Measurements from ENCODE around the gene AJAP1. TPM values are rescaled to one million over a fixed set of nuclear protein-coding genes. Genes with fewer than 3 reads are reported as not detected.

Gene AJAP1
- total RNA-seq, 1 donor from 2014 or later: 0.63 TPM

DNA sequence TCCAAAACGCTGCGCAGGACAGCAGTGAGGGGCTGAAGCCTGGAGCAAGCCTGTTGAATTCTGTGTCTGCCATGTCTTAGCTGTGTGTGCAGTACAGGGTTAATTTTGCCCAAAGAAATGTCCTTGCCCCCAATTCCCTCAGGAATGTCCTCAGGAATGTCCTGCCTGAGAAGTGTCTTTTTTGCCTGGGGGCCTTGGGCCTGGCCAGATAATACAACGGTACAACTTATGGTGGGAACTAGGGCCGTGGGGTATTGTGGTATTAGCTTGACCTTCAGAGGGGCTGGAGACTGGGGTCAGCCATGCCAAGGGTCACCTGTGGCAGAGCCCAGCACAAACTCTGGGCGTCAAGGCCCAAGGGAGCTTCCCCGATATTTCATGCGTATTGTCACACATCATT, 107.7 kb downstream of the AJAP1 start:
- ATAC-seq: no peak
- no peak for DNase-seq (ENCODE audit: low spot score)

DNA sequence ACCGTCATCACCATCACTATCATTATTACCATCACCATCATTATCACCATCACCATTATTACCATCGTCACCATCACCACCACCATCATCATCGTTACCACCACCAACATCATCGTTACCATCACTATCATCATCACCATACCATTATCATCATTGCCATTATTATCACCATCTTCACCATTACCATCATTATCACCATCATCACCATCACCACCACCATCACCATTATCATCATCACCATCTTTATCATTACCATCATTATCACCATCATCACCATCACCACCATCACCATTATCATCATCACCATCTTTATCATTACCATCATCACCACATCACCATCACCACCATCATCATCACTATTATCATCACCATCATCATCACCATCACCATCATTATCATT, 112.9 kb downstream of the AJAP1 start:
- no peak for DNase-seq (ENCODE audit: low spot score)
- no peak for ATAC-seq

- no peak for ATAC-seq
- DNase-seq (ENCODE audit: low spot score): no peak
Measured at GRCh38 chr1:4768553-4768952, 114.1 kb downstream of the AJAP1 start.

- no peak for DNase-seq (ENCODE audit: low spot score)
- ATAC-seq: no peak
Measured at GRCh38 chr1:4769516-4770280, 115.3 kb downstream of the AJAP1 start.

DNA sequence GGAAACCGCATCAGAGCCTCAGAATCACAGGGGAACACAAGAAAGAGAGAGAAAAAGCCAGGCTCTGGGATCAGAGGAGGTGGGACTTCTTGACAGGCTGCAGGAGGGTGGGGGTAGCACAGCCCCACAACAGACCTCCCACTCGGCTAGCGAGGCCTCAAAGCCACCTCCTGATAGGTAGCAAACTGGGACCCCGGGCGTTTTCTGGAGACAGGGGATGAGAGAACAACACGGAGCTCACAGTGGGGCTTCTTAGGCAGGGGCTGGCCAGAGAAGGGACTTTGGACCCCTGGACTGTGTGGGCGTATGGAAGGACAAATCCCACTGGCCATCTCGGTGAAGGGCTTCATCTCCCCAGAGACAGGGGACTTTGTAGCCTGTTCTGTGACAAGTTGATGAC, 116.3 kb downstream of the AJAP1 start:
- no peak for ATAC-seq
- DNase-seq (ENCODE audit: low spot score): no peak

- ATAC-seq (no peak), DNase-seq (ENCODE audit: low spot score) (no peak)
Measured at GRCh38 chr1:4771267-4771666, 116.9 kb downstream of the AJAP1 start.

GRCh38 chr1:4771721-4772120, 117.3 kb downstream of the AJAP1 start:
- ATAC-seq: no peak
- DNase-seq (ENCODE audit: low spot score): no peak

DNA sequence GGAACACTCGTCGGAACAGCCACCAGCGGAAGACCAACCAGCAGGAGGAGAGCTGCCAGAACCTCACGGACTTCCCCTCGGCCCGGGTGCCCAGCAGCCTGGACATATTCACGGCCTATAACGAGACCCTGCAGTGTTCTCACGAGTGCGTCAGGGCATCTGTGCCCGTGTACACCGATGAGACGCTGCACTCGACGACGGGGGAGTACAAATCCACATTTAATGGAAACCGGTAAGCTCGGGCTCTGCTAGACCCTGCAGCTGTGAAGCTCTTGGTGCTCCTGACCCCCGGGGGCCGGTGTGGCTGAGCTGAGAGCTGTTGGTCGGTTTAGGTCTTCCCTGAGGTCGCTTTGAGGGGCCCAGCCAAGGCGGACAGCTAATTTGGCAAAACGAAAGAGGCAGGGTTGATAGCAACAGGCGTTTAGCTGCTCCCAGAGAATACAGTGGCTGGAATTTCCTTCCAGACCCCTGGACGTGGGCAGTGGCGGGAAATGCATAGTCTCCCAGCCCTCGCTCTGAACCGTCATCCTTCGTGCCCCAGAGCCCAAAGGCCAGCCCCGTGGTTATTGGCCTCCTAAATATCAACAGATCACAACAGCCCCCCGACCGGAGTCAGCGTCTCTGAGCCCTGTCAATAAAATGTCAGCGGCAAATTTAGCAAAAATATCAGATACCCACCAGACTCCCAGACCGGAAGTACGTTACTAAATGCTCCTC, 118.0 kb downstream of the AJAP1 start:
- ATAC-seq (no peak), DNase-seq (ENCODE audit: low spot score) (no peak)

DNA sequence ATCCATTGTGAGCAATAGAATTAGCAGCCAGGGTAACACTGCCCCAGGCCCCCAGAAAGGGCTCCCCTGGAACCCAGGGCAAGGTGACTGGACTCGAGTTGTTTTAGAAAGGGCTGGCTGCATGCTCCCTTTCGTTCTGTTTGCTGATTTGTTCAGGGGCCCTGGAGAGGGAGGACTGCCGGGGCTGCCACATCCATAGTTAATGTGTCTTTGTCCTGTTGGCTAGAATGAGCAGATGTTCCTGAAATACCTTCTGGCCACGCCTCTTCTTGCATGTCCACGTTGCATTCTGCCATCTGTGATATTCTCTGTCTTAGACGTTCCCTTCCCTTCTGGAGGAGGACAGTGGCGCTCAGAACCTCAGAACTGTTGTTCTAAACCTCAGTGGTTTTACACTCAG, 118.8 kb downstream of the AJAP1 start:
- ATAC-seq (no peak), DNase-seq (ENCODE audit: low spot score) (no peak)

GRCh38 chr1:4775506-4775905, 121.1 kb downstream of the AJAP1 start:
- DNase-seq (ENCODE audit: low spot score): no peak
- ATAC-seq: no peak

GRCh38 chr1:4778056-4778455, 123.6 kb downstream of the AJAP1 start:
- DNase-seq (ENCODE audit: low spot score) (no peak), ATAC-seq (peak; percentile 46)

DNA sequence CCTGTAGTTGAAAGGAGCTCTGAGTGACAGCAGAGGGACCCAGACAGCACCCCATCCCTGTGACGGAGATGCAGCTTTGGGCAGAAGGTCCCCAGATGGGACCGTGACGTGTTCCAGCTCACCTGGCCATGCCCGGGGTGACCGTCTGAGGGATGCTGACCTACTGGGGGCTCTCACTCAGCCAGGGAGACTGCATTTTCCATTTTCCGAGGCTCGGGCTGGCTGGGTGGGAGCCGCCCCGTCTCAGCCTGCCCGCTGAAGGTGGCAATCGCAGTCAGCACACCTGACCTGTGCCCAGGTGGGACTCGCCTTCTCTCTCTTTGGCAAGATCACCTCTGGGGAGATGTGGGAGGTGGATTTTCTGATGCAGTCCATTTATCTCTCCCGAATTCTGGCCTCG, 127.2 kb downstream of the AJAP1 start:
- DNase-seq (ENCODE audit: low spot score) (no peak), ATAC-seq (no peak)

- ATAC-seq (no peak), DNase-seq (ENCODE audit: low spot score) (no peak)
Measured at GRCh38 chr1:4784761-4785160, 130.4 kb downstream of the AJAP1 start.

DNA sequence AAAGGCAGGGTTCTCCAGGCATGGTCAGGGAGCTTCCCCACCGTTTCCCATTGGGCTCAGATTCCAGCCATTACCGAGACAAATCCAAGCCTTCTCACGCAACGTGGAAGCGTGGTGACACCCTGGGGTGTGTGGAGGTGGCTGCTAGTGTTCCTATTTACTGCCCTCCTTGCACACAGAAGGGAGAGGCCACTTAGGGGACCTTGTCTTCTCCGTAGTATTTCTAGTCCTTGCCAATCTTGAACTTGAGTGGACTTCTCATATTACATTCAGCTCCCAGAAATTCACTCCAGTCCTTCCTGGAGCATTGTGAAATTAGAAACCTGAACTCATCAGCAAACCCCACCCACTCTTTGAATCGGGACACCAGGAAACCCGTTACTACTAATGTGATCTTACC, 131.6 kb downstream of the AJAP1 start:
- ATAC-seq: no peak

GRCh38 chr1:4787551-4787950, 133.1 kb downstream of the AJAP1 start:
- ATAC-seq: no peak
- peak; percentile 29 for DNase-seq (ENCODE audit: low spot score)

More for the DNA sequence above, 131.6 kb downstream of the AJAP1 start:
- no peak for DNase-seq (ENCODE audit: low spot score)

DNA sequence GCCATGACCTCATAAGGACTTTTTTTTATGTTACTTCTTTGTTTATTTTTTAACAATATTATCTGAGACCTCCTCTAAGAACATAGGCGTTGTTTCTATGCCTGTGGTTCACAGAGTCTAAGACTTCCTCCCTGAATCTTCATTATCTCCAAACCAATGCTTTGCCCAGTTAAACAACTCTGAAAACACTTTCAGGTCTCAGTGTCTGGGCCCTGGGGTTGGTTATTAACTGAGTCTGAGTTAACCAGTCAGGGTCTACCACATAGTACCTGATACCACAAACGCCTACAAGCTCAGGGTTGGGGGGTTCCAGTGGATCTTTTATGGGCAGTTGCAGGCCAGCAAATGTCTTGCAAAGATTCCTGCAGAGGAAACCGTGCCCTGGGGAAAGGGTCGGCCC, 138.2 kb downstream of the AJAP1 start:
- DNase-seq (ENCODE audit: low spot score) (no peak), ATAC-seq (no peak)

GRCh38 chr1:4794020-4794780, 139.8 kb downstream of the AJAP1 start:
- ATAC-seq (no peak), DNase-seq (ENCODE audit: low spot score) (no peak)

DNA sequence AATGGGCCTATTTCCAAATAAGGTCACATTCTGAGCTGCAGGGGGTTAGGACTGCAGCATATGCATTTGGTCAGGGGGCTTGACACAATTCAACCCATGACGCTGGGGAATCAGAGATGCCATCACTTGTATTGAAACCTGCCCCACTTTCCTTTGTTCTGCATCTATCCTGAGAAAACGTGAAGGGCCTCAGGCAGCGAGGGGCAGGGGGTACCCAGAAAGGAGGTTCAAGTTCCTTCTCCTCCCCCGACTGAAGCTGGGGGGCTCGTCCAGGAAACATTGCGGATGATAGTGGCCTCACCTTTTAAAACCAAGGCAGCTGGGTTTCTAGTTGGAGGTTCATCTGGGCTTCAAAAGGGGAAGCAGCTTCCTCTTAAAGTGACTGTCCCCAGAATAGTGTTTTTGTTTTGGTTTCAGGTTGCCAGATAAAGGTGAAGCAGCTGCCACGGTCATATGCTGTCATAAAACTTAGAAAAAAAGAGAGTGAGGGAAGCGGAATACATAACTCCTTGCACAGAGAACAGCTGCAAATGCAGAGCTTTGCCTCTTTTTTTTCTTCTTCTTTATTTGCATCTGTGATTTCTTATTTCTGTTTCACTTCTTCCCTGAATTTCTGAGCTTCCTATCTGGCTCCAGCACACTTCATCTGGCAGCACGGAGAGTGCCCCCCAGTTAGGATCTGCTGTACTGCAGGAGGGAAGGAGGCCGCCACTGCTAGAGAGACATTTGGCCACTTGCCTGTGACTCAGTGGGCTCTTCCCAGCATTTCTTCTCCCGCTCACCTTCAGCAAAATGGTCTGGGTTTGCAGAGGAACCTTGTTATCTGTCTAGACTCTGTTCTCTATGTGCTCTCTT, 142.0 kb downstream of the AJAP1 start:
- DNase-seq (ENCODE audit: low spot score) (peak; percentile 21), ATAC-seq (no peak)

GRCh38 chr1:4797016-4797410, 142.6 kb downstream of the AJAP1 start:
- ATAC-seq (no peak), DNase-seq (ENCODE audit: low spot score) (peak; percentile 15)

- ATAC-seq: no peak
- no peak for DNase-seq (ENCODE audit: low spot score)
Measured at GRCh38 chr1:4797429-4797828, 143.0 kb downstream of the AJAP1 start.
